ENCODE results near the gene ANKRD62. TPM values are rescaled to one million over a fixed set of nuclear protein-coding genes. Genes with fewer than 3 reads are reported as not detected.

The ANKRD62 gene
- total and polyA plus RNA-seq, 11 donors = not detected

GRCh38 chr18:12049978-12050811 lies 43.4 kb upstream of the ANKRD62 start:
- 66 to 85% (median 69%) methylated on average over 9 of the region's 9 CpGs for WGBS, 4 donors
- Histone ChIP-seq H3K4me3 (no peak overlapping the region), H3K9me3 (no peaks in the 10 kb centered on the region), H3K4me1 (peaks cover 0 to 36% (median 0%) of the 10 kb centered on the region in 12 donors), H3K27ac (peak overlapping the region in 1 of 12 donors; percentile 13), H3K27me3 (peaks cover 0 to 4% (median 0%) of the 10 kb centered on the region in 9 donors), H3K36me3 (no peaks in the 10 kb centered on the region)
- DNase-seq (no peak), ATAC-seq (no peak)
- intact Hi-C loops (cut with DNase I) = no loop called here
- TF ChIP-seq CTCF (IDR thresholded peaks at IDR 0.05) (no peak), POLR2A (IDR thresholded peaks at IDR 0.05) (no peak)

- Histone ChIP-seq H3K9me3 (no peaks in the 10 kb centered on the region), H3K27ac (peak overlapping the region in 1 of 12 donors; percentile 62), H3K27me3 (no peaks in the 10 kb centered on the region), H3K36me3 (no peaks in the 10 kb centered on the region), H3K4me1 (peaks cover 0 to 36% (median 0%) of the 10 kb centered on the region in 12 donors), H3K4me3 (no peak overlapping the region)
- TF ChIP-seq POLR2A (IDR thresholded peaks at IDR 0.05) = no peak
- TF ChIP-seq CTCF (IDR thresholded peaks at IDR 0.05) = no peak
- intact Hi-C loops (cut with DNase I) = no loop called here
- DNase-seq = no peak
- ATAC-seq = no peak
- 70 to 74% (median 72%) methylated on average over 3 of the region's 3 CpGs for WGBS, 4 donors
These were observed 40.8 kb upstream of the ANKRD62 start for GRCh38 chr18:12052866-12053265.

GRCh38 chr18:12053289-12053688 lies 40.4 kb upstream of the ANKRD62 start:
- Histone ChIP-seq H3K9me3 (no peaks in the 10 kb centered on the region), H3K4me3 (no peak overlapping the region), H3K4me1 (peaks cover 0 to 36% (median 0%) of the 10 kb centered on the region in 12 donors), H3K27ac (peak overlapping the region in 1 of 12 donors; percentile 62), H3K36me3 (no peaks in the 10 kb centered on the region), H3K27me3 (no peaks in the 10 kb centered on the region)
- WGBS, 4 donors = 34 to 48% (median 38%) methylated on average over 2 of the region's 2 CpGs
- intact Hi-C loops (cut with DNase I) = no loop called here
- ATAC-seq (peak in 1 of 4 donors; percentile 27), DNase-seq (no peak)
- TF ChIP-seq POLR2A (IDR thresholded peaks at IDR 0.05) (no peak), CTCF (IDR thresholded peaks at IDR 0.05) (no peak)

GRCh38 chr18:12056034-12056883 lies 37.4 kb upstream of the ANKRD62 start:
- DNase-seq (no peak), ATAC-seq (peak in 1 of 4 donors; percentile 34)
- H3K4me3 ChIP-seq = no peak overlapping the region
- H3K27me3 ChIP-seq = no peaks in the 10 kb centered on the region
- no peak overlapping the region for H3K27ac ChIP-seq
- no peaks in the 10 kb centered on the region for H3K9me3 ChIP-seq
- TF ChIP-seq POLR2A (IDR thresholded peaks at IDR 0.05) (no peak), CTCF (IDR thresholded peaks at IDR 0.05) (no peak)
- H3K4me1 ChIP-seq = peaks cover 0 to 13% (median 0%) of the 10 kb centered on the region in 12 donors
- intact Hi-C loops (cut with DNase I) = no loop called here
- 69 to 81% (median 76%) methylated on average over 13 to 14 of the region's 14 CpGs for WGBS, 4 donors
- H3K36me3 ChIP-seq = no peaks in the 10 kb centered on the region

Data from heart left ventricle (tissue), 16 donors.